NT2/D1 (cell line): ENCODE results near the gene CORO1C.

Experiments
- SUZ12 ChIP-seq: IDR thresholded peaks from 2 replicates; pipeline ENCODE4 v1.6.1; 2011; ENCODE audit not compliant: insufficient read length, insufficient read depth; ENCODE audit errors: extremely low read depth
- YY1 ChIP-seq: IDR thresholded peaks from 2 replicates; pipeline ENCODE4 v1.6.1; 2011; ENCODE audit not compliant: insufficient read length, insufficient read depth
- ZNF274 ChIP-seq: IDR thresholded peaks from 2 replicates; pipeline ENCODE4 v1.6.1; 2011; ENCODE audit warnings: mild to moderate bottlenecking, low read depth, low read length

- TF ChIP-seq YY1 (no peak), ZNF274 (no peak), SUZ12 (no peak)
Observed at GRCh38 chr12:108765289-108765764, 34.0 kb upstream of the CORO1C start.
